ENCODE results near the gene ARHGEF17.

DNA sequence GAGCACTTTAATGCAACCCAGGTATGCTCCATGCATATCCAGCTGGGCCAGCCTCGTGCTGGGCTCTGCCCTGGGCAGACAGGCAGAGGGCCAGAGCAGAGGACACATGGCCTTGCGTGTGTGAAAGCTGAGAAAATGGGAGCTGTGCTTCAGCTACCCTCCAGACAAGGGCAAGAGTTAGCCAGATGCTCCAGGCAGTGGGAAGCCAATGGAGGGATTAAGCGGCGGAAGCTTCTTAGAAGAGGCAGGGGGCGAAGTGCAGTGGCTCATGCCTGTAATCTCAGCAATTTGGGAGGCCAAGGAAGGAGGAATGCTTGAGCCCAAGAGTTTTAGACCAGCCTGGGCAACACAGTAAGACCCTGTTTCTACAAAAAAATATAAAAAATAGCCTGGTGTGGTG lies 9.8 kb upstream of the ARHGEF17 start:
- TF ChIP-seq, protein P1, sequence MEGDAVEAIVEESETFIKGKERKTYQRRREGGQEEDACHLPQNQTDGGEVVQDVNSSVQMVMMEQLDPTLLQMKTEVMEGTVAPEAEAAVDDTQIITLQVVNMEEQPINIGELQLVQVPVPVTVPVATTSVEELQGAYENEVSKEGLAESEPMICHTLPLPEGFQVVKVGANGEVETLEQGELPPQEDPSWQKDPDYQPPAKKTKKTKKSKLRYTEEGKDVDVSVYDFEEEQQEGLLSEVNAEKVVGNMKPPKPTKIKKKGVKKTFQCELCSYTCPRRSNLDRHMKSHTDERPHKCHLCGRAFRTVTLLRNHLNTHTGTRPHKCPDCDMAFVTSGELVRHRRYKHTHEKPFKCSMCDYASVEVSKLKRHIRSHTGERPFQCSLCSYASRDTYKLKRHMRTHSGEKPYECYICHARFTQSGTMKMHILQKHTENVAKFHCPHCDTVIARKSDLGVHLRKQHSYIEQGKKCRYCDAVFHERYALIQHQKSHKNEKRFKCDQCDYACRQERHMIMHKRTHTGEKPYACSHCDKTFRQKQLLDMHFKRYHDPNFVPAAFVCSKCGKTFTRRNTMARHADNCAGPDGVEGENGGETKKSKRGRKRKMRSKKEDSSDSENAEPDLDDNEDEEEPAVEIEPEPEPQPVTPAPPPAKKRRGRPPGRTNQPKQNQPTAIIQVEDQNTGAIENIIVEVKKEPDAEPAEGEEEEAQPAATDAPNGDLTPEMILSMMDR (tag by site-specific recombination; IDR thresholded peaks at IDR 0.05): no peak
- TF ChIP-seq ZBTB20 (tag by site-specific recombination; IDR thresholded peaks at IDR 0.05) (no peak), ZNF549 (tag by site-specific recombination; IDR thresholded peaks at IDR 0.05) (no peak), ZSCAN16 (tag by site-specific recombination; IDR thresholded peaks at IDR 0.05) (no peak), ZNF660 (tag by site-specific recombination; IDR thresholded peaks at IDR 0.05) (no peak), ZBTB1 (tag by site-specific recombination; IDR thresholded peaks at IDR 0.05) (no peak)
- TF ChIP-seq, protein P2, sequence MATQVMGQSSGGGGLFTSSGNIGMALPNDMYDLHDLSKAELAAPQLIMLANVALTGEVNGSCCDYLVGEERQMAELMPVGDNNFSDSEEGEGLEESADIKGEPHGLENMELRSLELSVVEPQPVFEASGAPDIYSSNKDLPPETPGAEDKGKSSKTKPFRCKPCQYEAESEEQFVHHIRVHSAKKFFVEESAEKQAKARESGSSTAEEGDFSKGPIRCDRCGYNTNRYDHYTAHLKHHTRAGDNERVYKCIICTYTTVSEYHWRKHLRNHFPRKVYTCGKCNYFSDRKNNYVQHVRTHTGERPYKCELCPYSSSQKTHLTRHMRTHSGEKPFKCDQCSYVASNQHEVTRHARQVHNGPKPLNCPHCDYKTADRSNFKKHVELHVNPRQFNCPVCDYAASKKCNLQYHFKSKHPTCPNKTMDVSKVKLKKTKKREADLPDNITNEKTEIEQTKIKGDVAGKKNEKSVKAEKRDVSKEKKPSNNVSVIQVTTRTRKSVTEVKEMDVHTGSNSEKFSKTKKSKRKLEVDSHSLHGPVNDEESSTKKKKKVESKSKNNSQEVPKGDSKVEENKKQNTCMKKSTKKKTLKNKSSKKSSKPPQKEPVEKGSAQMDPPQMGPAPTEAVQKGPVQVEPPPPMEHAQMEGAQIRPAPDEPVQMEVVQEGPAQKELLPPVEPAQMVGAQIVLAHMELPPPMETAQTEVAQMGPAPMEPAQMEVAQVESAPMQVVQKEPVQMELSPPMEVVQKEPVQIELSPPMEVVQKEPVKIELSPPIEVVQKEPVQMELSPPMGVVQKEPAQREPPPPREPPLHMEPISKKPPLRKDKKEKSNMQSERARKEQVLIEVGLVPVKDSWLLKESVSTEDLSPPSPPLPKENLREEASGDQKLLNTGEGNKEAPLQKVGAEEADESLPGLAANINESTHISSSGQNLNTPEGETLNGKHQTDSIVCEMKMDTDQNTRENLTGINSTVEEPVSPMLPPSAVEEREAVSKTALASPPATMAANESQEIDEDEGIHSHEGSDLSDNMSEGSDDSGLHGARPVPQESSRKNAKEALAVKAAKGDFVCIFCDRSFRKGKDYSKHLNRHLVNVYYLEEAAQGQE (tag by site-specific recombination; IDR thresholded peaks at IDR 0.05): no peak
- TF ChIP-seq, protein P3, sequence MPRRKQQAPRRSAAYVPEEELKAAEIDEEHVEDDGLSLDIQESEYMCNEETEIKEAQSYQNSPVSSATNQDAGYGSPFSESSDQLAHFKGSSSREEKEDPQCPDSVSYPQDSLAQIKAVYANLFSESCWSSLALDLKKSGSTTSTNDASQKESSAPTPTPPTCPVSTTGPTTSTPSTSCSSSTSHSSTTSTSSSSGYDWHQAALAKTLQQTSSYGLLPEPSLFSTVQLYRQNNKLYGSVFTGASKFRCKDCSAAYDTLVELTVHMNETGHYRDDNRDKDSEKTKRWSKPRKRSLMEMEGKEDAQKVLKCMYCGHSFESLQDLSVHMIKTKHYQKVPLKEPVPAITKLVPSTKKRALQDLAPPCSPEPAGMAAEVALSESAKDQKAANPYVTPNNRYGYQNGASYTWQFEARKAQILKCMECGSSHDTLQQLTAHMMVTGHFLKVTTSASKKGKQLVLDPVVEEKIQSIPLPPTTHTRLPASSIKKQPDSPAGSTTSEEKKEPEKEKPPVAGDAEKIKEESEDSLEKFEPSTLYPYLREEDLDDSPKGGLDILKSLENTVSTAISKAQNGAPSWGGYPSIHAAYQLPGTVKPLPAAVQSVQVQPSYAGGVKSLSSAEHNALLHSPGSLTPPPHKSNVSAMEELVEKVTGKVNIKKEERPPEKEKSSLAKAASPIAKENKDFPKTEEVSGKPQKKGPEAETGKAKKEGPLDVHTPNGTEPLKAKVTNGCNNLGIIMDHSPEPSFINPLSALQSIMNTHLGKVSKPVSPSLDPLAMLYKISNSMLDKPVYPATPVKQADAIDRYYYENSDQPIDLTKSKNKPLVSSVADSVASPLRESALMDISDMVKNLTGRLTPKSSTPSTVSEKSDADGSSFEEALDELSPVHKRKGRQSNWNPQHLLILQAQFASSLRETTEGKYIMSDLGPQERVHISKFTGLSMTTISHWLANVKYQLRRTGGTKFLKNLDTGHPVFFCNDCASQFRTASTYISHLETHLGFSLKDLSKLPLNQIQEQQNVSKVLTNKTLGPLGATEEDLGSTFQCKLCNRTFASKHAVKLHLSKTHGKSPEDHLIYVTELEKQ (tag by site-specific recombination; IDR thresholded peaks at IDR 0.05; ENCODE audit: borderline replicate concordance): no peak
- TF ChIP-seq, protein P4, sequence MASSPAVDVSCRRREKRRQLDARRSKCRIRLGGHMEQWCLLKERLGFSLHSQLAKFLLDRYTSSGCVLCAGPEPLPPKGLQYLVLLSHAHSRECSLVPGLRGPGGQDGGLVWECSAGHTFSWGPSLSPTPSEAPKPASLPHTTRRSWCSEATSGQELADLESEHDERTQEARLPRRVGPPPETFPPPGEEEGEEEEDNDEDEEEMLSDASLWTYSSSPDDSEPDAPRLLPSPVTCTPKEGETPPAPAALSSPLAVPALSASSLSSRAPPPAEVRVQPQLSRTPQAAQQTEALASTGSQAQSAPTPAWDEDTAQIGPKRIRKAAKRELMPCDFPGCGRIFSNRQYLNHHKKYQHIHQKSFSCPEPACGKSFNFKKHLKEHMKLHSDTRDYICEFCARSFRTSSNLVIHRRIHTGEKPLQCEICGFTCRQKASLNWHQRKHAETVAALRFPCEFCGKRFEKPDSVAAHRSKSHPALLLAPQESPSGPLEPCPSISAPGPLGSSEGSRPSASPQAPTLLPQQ (tag by site-specific recombination; IDR thresholded peaks at IDR 0.05): no peak
